Smooth muscle cell (in vitro differentiated cells): ENCODE data around the gene ARHGEF4. TPM values are rescaled to one million over a fixed set of nuclear protein-coding genes. Genes with fewer than 3 reads are reported as not detected.

Experiments used
- DNase-seq: peaks from one replicate; lab custom pipeline; 2025; ENCODE audit not compliant: unreplicated experiment; lab: John Stamatoyannopoulos, UW
- H2AFZ ChIP-seq: fragments of 200-600 bp; sonication (generic); 2 replicates; pipeline ENCODE4 v1.6.0; 2016; ENCODE audit warnings: antibody characterized with exemption, low read depth, mild to moderate bottlenecking
- H3F3A ChIP-seq: fragments of 200-600 bp; sonication (generic); 2 replicates; pipeline ENCODE4 v1.6.0; 2017; ENCODE audit warnings: antibody characterized with exemption, low read depth
- H3K27ac ChIP-seq: fragments of 200-600 bp; sonication (generic); 2 replicates; pipeline ENCODE4 v1.5.1; 2016; ENCODE audit warnings: low read depth, mild to moderate bottlenecking
- H3K27me3 ChIP-seq: fragments of 200-600 bp; sonication (generic); 2 replicates; pipeline ENCODE4 v1.6.1; 2016; ENCODE audit warnings: low read depth, mild to moderate bottlenecking
- H3K36me3 ChIP-seq: fragments of 200-600 bp; sonication (generic); 2 replicates; pipeline ENCODE4 v1.5.1; 2016; ENCODE audit warnings: low read depth
- H3K4me1 ChIP-seq: fragments of 200-600 bp; sonication (generic); 2 replicates; pipeline ENCODE4 v1.5.1; 2016; ENCODE audit warnings: low read depth
- H3K4me2 ChIP-seq: fragments of 200-600 bp; sonication (generic); 2 replicates; pipeline ENCODE4 v1.6.0; 2016; ENCODE audit warnings: mild to moderate bottlenecking
- H3K4me3 ChIP-seq: fragments of 200-600 bp; sonication (generic); 2 replicates; pipeline ENCODE4 v1.5.1; 2016; ENCODE audit warnings: mild to moderate bottlenecking
- H3K79me2 ChIP-seq: fragments of 200-600 bp; sonication (generic); 2 replicates; pipeline ENCODE4 v1.6.0; 2016; ENCODE audit warnings: low read depth, mild to moderate bottlenecking
- H3K9ac ChIP-seq: fragments of 200-600 bp; sonication (generic); 2 replicates; pipeline ENCODE4 v1.6.0; 2016; ENCODE audit warnings: low read depth
- H3K9me3 ChIP-seq: fragments of 200-600 bp; sonication (generic); replicated peaks from 2 replicates; pipeline ENCODE4 v1.5.1; 2016; ENCODE audit warnings: low read depth
- H4K20me1 ChIP-seq: fragments of 200-600 bp; sonication (generic); 2 replicates; pipeline ENCODE4 v1.6.0; 2016; ENCODE audit warnings: low read depth
- WGBS: methylation state at CpG from one replicate; pipeline ENCODE4 v1.1.7; 2016; ENCODE audit warnings: low lambda C conversion rate; 5-methylcytosine and 5-hydroxymethylcytosine counted together
- polyA plus RNA-seq: library from polyadenylated mRNA; unstranded; fragments of >200 nt; fragmentation: Nextera tagmentation; extraction: Ambion mirVana; gene quantifications from 2 replicates; pipeline ENCODE4 v1.2.1, GENCODE V29; 2016
- total RNA-seq: library from RNA; depleted of rRNA; stranded (reverse); fragments of >200 nt; gene quantifications from 2 replicates; pipeline ENCODE4 v1.2.3, GENCODE V29; 2014
- TF ChIP-seq, protein P1 (sequence below): fragments of 200-600 bp; sonication (generic); IDR thresholded peaks from 2 replicates; pipeline ENCODE4 v1.5.1; 2017; ENCODE audit warnings: borderline replicate concordance, mild to moderate bottlenecking, antibody characterized with exemption; ENCODE audit not compliant: insufficient read depth, poor library complexity, severe bottlenecking

The ARHGEF4 gene
- total and polyA plus RNA-seq, 2 experiments from 2014 or later: 14.9 to 16.0 TPM

DNA sequence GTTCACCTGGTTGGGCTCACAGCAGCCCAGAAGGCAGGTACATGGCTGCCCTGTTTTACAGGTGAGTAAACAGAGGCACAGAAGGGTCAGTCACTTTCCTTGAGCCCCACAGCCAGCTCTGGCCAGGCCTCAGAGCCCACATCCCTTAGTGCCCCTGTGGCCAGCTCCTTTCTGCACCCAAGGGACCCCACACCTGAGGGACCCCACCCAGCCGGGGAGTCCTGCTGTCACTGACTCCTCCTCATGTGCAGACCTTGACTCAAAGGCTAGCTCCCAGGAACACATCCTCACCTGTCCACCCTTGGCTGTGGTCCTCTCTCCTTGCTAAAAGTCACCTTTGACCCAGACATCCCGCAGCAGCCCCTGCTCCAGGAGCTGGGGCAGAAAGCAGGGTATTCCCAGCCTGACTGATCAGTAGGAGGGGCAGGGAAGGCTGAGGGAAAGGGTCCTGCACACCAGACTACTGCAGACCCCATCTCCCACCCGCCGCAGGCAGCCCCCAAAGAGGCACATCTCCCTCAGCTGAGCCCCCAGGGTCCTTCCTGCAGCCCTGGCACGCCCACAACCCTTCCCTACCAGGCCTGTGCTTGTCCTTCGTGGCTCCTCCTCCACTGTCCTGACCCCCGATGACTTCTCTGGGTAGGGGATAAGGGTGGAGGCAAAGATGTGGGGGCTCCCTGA is 9.8 kb upstream of the ARHGEF4 start:
- Histone ChIP-seq H2AFZ (no peak overlapping the region), H3K27ac (peak overlapping the region; percentile 83), H3F3A (no peaks in the 10 kb centered on the region), H3K4me2 (peak overlapping the region; percentile 48), H3K36me3 (no peaks in the 10 kb centered on the region), H3K4me1 (peaks cover 18% of the 10 kb centered on the region), H3K4me3 (no peak overlapping the region), H3K9ac (no peak overlapping the region), H4K20me1 (no peaks in the 10 kb centered on the region), H3K79me2 (no peaks in the 10 kb centered on the region), H3K9me3 (no peaks in the 10 kb centered on the region), H3K27me3 (no peaks in the 10 kb centered on the region)
- WGBS: 70% methylated on average over 7 of the region's 7 CpGs
- TF ChIP-seq, protein P1, sequence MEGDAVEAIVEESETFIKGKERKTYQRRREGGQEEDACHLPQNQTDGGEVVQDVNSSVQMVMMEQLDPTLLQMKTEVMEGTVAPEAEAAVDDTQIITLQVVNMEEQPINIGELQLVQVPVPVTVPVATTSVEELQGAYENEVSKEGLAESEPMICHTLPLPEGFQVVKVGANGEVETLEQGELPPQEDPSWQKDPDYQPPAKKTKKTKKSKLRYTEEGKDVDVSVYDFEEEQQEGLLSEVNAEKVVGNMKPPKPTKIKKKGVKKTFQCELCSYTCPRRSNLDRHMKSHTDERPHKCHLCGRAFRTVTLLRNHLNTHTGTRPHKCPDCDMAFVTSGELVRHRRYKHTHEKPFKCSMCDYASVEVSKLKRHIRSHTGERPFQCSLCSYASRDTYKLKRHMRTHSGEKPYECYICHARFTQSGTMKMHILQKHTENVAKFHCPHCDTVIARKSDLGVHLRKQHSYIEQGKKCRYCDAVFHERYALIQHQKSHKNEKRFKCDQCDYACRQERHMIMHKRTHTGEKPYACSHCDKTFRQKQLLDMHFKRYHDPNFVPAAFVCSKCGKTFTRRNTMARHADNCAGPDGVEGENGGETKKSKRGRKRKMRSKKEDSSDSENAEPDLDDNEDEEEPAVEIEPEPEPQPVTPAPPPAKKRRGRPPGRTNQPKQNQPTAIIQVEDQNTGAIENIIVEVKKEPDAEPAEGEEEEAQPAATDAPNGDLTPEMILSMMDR: no peak
- DNase-seq: no peak

DNA sequence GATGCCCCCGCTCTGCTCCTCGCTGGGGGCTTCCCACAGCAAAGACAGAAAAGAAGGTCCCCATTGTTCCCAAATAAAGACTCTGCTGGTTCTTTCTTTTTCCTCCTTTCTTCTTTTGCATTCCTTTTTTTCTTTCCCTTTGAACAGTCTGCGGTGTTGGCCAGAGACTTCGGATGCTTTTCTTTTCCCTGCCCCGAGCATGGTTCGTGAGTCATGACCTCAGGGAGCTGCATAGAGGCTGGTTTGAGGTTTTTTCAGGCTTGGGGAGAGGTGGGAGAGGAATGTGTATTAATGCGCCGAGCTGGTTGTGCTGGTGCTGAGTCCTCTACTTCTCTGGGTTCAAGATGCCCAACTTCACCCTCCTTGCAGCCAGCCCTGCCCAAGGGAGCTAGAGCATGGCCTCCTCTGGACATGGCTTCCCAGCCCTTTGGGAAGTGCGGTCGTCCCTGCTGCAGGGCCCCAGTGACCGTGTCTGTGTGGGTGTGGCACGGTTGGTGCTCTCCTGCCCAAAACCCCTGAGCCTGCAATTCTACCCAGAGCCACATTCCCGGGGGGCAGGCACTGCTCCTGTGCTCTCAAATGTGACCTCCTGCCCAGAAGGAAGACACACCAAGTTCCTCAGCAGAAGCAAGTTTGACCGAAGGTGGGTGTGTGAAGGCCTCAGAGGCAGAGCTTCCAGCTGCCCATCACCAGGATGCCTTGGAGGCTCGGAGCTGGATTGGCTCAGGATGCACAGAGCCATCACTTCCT is 9.0 kb upstream of the ARHGEF4 start:
- Histone ChIP-seq H3K4me2 (peak overlapping the region; percentile 48), H3K9me3 (no peaks in the 10 kb centered on the region), H3K36me3 (no peaks in the 10 kb centered on the region), H3K27ac (peak overlapping the region; percentile 83), H3K4me3 (no peak overlapping the region), H3K79me2 (no peaks in the 10 kb centered on the region), H3K27me3 (no peaks in the 10 kb centered on the region), H3K4me1 (peaks cover 18% of the 10 kb centered on the region), H3F3A (no peaks in the 10 kb centered on the region), H3K9ac (no peak overlapping the region), H4K20me1 (no peaks in the 10 kb centered on the region), H2AFZ (no peak overlapping the region)
- WGBS: 35% methylated on average over 15 of the region's 15 CpGs
- DNase-seq: no peak
- TF ChIP-seq, protein P1: no peak

DNA sequence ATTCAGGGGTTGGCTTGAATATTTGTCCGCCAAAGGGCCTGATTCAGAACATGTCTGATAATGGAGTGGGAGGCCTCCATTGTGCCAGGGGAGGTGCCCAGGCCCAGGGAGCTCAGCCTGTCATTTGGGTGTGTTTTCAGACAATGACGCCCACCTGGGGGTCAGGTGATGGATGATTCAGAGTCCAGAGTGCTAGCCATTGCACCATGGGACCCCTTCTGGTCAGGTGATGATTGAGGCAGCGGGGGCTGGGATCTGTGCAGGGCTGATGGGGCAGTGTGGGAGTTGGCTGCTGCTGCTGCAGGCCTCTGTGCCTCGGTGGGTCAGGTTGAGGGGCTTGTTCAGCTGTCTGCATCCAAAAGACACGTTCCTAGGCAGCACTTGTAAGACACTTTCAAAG is 8.3 kb upstream of the ARHGEF4 start:
- Histone ChIP-seq H3K79me2 (no peaks in the 10 kb centered on the region), H3K9ac (no peak overlapping the region), H3K27ac (peak overlapping the region; percentile 83), H3K4me1 (peaks cover 18% of the 10 kb centered on the region), H3K4me2 (no peak overlapping the region), H3K27me3 (no peaks in the 10 kb centered on the region), H3K9me3 (no peaks in the 10 kb centered on the region), H2AFZ (no peak overlapping the region), H3F3A (no peaks in the 10 kb centered on the region), H3K4me3 (no peak overlapping the region), H3K36me3 (no peaks in the 10 kb centered on the region), H4K20me1 (no peaks in the 10 kb centered on the region)
- WGBS: 97% methylated on average over 5 of the region's 5 CpGs
- TF ChIP-seq, protein P1: no peak
- DNase-seq: no peak
